GM12874 (cell line): ENCODE data around the gene C1orf115.

Experiments used
- CTCF ChIP-seq: IDR thresholded peaks from 2 replicates; pipeline ENCODE4 v1.5.1; 2011; ENCODE audit warnings: low read depth, mild to moderate bottlenecking, control low read depth, low read length, moderate library complexity; ENCODE audit not compliant: insufficient read depth

Gene C1orf115

GRCh38 chr1:220747437-220748088 is 57.4 kb downstream of the C1orf115 start:
- no peak for TF ChIP-seq CTCF

- TF ChIP-seq CTCF, result no peak
These were observed 58.1 kb downstream of the C1orf115 start, which contains the start of gene MTARC2 for GRCh38 chr1:220748089-220748934. Gene MTARC2, plus strand, starts transcription at chr1:220748322. Its CDS starts 210 bp downstream, at chr1:220748532.
